OCI-LY3 (cell line): ENCODE measurements around the gene TTK.

Source experiments
- H2AFZ ChIP-seq: fragments of 200-600, 300-600 bp; shearing (Covaris generic); 2 replicates; pipeline ENCODE4 v1.6.0; 2014; ENCODE audit warnings: antibody characterized with exemption, low read depth, low read length
- H3K27ac ChIP-seq: fragments of 200-600, 300-600 bp; sonication (generic); 2 replicates; pipeline ENCODE4 v1.5.1; 2014; ENCODE audit warnings: mild to moderate bottlenecking, low read length, moderate library complexity, mixed read lengths
- H3K27me3 ChIP-seq: fragments of 200-600, 300-600 bp; sonication (generic); 2 replicates; pipeline ENCODE4 v1.6.1; 2014; ENCODE audit warnings: low read depth, low read length, mixed read lengths
- H3K36me3 ChIP-seq: fragments of 200-600, 300-600 bp; sonication (generic); replicated peaks from 2 replicates; pipeline ENCODE3; 2014; ENCODE audit warnings: low read depth, low read length, mixed read lengths
- H3K4me1 ChIP-seq: fragments of 300-600, 200-600 bp; sonication (generic); 2 replicates; pipeline ENCODE4 v1.6.1; 2014; ENCODE audit warnings: low read length, mixed read lengths
- H3K4me2 ChIP-seq: fragments of 200-600, 300-600 bp; sonication (generic); 2 replicates; pipeline ENCODE4 v1.6.1; 2014; ENCODE audit warnings: low read length, mixed read lengths
- H3K4me3 ChIP-seq: fragments of 300-600, 200-600 bp; sonication (generic); 2 replicates; pipeline ENCODE4 v1.5.1; 2014; ENCODE audit warnings: antibody characterized with exemption, mild to moderate bottlenecking, low read length, moderate library complexity
- H3K79me2 ChIP-seq: fragments of 300-600, 200-600 bp; shearing (Covaris generic); 2 replicates; pipeline ENCODE4 v1.6.1; 2014; ENCODE audit warnings: mild to moderate bottlenecking, low read length, mixed read lengths
- H3K9ac ChIP-seq: fragments of 300-600, 200-600 bp; shearing (Covaris generic); 2 replicates; pipeline ENCODE4 v1.6.0; 2014; ENCODE audit warnings: mild to moderate bottlenecking, low read length, moderate library complexity
- H3K9me3 ChIP-seq: fragments of 200-600, 300-600 bp; shearing (Covaris generic); 2 replicates; pipeline ENCODE4 v1.6.1; 2014; ENCODE audit warnings: low read length, mixed read lengths; ENCODE audit not compliant: insufficient read depth
- H4K20me1 ChIP-seq: fragments of 200-600, 300-600 bp; sonication (generic); 2 replicates; pipeline ENCODE4 v1.6.1; 2016; ENCODE audit warnings: low read length, mixed read lengths; ENCODE audit not compliant: insufficient read depth
- CTCF ChIP-seq: fragments of 200-600, 300-600 bp; sonication (generic); IDR thresholded peaks from 2 replicates; pipeline ENCODE4 v1.5.1; 2014; ENCODE audit warnings: antibody characterized with exemption, low read length, low read depth
- EZH2phosphoT487 ChIP-seq: fragments of 200-600 bp; shearing (Covaris generic); IDR thresholded peaks from 2 replicates; pipeline ENCODE4 v1.6.1; 2018; ENCODE audit warnings: antibody characterized with exemption, mixed run types, low read depth

The TTK gene

DNA sequence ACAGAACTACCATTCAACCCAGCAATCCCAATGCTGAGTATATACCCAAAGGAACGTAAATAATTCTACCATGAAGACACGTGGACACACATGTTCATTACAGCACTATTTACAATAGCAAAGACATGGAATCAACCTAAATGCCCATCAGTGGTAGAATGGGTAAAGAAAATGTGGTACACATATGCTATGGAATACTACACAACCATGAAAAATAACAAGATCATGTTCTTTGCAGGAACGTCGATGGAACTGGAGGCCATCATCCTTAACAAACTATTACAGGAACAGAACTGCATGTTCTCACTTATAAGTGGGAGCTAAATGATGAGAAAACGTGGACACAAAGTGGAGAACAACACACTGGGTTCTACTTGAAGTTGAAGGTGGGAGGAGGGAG, 34.7 kb upstream of the TTK start:
- peaks cover 4% of the 10 kb centered on the region; the same call in 1 of the 2 replicates for H3K9me3 ChIP-seq
- no peak overlapping the region for H3K9ac ChIP-seq
- no peaks in the 10 kb centered on the region for H3K27me3 ChIP-seq
- no peaks in the 10 kb centered on the region for H4K20me1 ChIP-seq
- no peaks in the 10 kb centered on the region for H3K36me3 ChIP-seq
- no peak overlapping the region for H3K4me3 ChIP-seq
- H3K79me2 ChIP-seq = no peaks in the 10 kb centered on the region
- H3K27ac ChIP-seq = no peak overlapping the region
- H2AFZ ChIP-seq = no peak overlapping the region
- no peak overlapping the region for H3K4me2 ChIP-seq
- H3K4me1 ChIP-seq = no peaks in the 10 kb centered on the region
- TF ChIP-seq EZH2phosphoT487 = no peak

DNA sequence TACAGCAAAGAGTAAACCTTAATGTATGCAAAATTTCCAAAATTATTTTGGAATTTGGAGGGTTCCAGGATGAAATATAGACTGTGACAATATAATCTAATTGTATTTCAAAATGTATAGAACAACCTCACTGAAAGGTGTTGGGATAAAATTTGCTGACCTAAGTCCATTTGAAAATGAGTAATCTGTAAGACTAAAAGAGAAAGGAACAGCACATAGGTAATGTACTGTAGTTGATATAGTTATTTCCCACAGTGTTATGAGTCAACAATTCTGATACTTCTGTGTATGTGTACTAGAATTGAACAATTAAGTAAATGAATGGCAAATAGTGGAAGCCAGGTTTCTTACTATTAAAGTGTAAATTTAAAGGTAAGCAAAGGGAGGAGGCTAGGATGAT, 33.3 kb upstream of the TTK start:
- peaks cover 4% of the 10 kb centered on the region; the same call in 1 of the 2 replicates for H3K9me3 ChIP-seq
- no peak overlapping the region for H2AFZ ChIP-seq
- no peak for TF ChIP-seq EZH2phosphoT487
- H3K36me3 ChIP-seq = no peaks in the 10 kb centered on the region
- no peaks in the 10 kb centered on the region for H4K20me1 ChIP-seq
- H3K4me3 ChIP-seq = no peak overlapping the region
- no peak overlapping the region for H3K9ac ChIP-seq
- H3K4me1 ChIP-seq = no peaks in the 10 kb centered on the region; the same call in 1 of the 2 replicates
- H3K4me2 ChIP-seq = no peak overlapping the region
- H3K27me3 ChIP-seq = no peaks in the 10 kb centered on the region
- H3K27ac ChIP-seq = no peak overlapping the region
- no peaks in the 10 kb centered on the region for H3K79me2 ChIP-seq

DNA sequence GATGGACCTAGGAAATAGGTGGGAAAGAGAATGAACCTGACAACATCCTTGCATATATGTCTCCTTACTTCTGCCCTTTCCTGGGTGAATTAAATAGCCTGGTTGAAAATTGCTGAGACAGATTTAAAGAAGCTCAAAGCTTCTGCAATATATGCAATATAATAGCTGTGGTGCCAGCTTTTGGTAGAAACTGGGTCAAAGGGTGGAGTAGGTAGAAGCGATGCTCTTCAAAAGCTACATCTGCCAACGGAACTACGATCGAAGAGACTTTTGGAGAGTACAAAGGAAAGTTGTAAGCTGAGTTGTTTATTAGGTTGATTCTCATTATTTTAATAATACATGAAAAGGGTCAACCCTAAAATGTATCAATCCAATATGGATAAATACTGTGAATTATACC, 22.8 kb upstream of the TTK start:
- Histone ChIP-seq H3K4me2 (no peak overlapping the region), H3K4me3 (no peak overlapping the region), H3K9ac (no peak overlapping the region), H3K79me2 (no peaks in the 10 kb centered on the region), H3K9me3 (no peaks in the 10 kb centered on the region), H3K36me3 (no peaks in the 10 kb centered on the region), H3K27me3 (no peaks in the 10 kb centered on the region), H4K20me1 (no peaks in the 10 kb centered on the region), H3K27ac (no peak overlapping the region), H2AFZ (no peak overlapping the region), H3K4me1 (no peaks in the 10 kb centered on the region)
- TF ChIP-seq CTCF = no peak
- TF ChIP-seq EZH2phosphoT487 = no peak

GRCh38 chr6:79984261-79984660, 20.2 kb upstream of the TTK start:
- Histone ChIP-seq H4K20me1 (no peaks in the 10 kb centered on the region), H3K79me2 (no peaks in the 10 kb centered on the region)

GRCh38 chr6:79985128-79985527, 19.3 kb upstream of the TTK start:
- Histone ChIP-seq H3K4me2 (no peak overlapping the region), H3K27me3 (no peaks in the 10 kb centered on the region), H3K9me3 (no peaks in the 10 kb centered on the region), H3K4me3 (no peak overlapping the region), H3K36me3 (no peaks in the 10 kb centered on the region), H3K79me2 (no peaks in the 10 kb centered on the region), H3K4me1 (no peaks in the 10 kb centered on the region), H3K27ac (no peak overlapping the region), H2AFZ (no peak overlapping the region), H3K9ac (no peak overlapping the region), H4K20me1 (no peaks in the 10 kb centered on the region)
- TF ChIP-seq CTCF (no peak), EZH2phosphoT487 (no peak)

More at GRCh38 chr6:79984261-79984660, 20.2 kb upstream of the TTK start:
- Histone ChIP-seq H3K27ac (no peak overlapping the region), H3K4me1 (no peaks in the 10 kb centered on the region), H3K4me3 (no peak overlapping the region), H3K9me3 (no peaks in the 10 kb centered on the region), H3K27me3 (no peaks in the 10 kb centered on the region), H3K9ac (no peak overlapping the region), H3K36me3 (no peaks in the 10 kb centered on the region), H3K4me2 (no peak overlapping the region), H2AFZ (no peak overlapping the region)
- TF ChIP-seq CTCF = peak; percentile 29; the same call in 1 of the 2 replicates
- TF ChIP-seq EZH2phosphoT487 = no peak
